ENCODE measurements around the gene CAVIN1.
A peak's percentile ranks its signal among the peaks of the same experiment; 100 is the strongest.
"Not testable (repeated sequence)": the region's sequence is repeated elsewhere in the genome, so short reads cannot be mapped to it uniquely, and the experiment has no call there.

The CAVIN1 gene, protein sequence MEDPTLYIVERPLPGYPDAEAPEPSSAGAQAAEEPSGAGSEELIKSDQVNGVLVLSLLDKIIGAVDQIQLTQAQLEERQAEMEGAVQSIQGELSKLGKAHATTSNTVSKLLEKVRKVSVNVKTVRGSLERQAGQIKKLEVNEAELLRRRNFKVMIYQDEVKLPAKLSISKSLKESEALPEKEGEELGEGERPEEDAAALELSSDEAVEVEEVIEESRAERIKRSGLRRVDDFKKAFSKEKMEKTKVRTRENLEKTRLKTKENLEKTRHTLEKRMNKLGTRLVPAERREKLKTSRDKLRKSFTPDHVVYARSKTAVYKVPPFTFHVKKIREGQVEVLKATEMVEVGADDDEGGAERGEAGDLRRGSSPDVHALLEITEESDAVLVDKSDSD

DNA sequence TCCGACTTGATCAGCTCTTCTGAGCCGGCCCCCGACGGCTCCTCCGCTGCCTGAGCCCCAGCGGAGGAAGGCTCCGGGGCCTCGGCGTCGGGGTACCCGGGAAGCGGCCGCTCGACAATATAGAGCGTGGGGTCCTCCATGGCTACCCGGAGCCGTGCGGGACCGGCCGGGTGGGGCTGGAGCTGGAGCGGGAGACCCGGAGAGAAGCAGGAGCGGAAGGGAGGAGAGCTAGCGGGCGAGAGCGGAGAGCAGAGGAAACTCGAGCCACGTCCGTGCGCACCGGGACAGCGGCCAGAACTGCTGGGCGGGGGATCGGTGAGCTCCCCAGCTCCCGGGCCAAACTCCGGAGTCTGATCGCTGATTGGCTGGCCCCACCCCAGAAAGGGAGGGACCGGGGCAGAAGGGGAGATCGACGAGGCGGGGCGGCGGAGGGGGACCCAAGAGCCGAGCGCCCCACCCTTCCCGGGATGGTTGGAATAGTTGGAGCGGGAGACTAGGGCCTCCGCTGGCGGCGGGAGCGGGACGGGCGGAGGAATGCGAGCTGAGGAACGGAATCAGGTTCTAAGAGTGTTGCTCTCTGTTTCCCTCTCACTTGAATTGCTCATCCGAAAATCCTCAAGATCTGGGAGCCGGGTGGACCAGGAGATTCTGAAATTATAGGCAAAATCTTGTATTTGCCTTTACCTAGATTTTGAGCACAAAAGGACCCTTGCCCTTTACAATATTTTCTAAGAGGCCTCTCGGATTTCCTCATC is at the start of gene CAVIN1:
CAVIN1 (minus strand) TSS at position 299 of the 755 bp plus-strand sequence; CDS start at position 140, 159 bp downstream.
- peak; percentile 81 for DNase-seq

DNA sequence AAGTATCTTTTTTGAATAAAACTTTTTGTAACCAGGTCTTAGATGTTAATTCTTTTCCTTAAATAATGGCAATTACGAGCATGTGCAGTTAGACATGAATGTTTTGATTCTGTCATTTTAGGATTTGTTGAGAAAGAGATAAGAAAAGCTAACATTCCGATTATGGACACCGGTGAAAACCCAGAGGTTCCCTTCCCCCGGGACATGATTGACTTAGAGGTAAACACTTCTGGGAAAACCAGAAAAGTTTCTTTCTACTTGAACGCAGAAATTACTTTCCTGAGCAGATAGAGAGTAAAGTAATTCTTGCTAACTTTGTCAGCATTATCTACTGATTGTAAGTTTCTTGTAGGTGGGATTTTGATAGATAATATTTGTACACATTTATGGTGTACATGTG is 44.8 kb upstream of the CAVIN1 start:
- no peak for DNase-seq

DNA sequence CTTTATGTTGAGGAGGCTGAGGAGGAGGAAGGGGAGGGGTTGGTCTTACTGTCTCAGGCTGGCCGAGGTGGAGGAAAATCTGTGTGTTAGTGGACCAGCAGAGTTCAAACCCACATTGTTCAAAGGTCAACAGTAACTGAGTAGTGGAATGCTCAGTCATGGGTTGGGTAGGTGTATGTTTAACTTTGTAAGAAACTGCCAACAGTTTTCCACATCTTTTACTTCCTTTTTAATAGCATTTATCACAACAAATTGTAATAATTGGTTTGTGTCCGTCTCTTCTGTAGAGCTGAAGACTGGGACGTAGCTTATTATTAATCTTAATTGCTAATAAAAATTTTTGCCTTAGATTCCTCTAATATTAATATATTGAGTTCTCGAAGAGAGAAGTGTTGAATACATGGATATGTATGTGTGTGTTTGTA is 40.9 kb upstream of the CAVIN1 start:
- DNase-seq = no peak

DNA sequence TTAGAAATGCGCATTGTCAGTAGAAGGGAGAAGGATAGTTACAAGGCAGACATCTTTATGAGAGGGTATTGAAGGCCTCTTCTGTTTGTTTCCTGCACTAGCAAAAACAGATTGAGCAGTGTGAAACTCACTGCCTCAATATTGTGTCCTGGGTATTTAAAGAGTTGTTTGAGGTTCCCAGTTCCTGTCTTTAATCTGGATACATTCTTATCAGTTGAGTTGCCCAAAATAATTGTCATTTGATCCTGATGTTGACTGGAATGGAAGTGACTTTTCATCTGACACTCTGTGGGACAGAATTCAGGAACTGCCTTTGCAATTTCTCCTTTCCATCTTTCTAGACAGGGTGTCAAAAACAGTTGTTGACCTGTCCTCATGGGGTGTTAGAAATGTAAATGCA is 37.3 kb upstream of the CAVIN1 start:
- no peak for DNase-seq

DNA sequence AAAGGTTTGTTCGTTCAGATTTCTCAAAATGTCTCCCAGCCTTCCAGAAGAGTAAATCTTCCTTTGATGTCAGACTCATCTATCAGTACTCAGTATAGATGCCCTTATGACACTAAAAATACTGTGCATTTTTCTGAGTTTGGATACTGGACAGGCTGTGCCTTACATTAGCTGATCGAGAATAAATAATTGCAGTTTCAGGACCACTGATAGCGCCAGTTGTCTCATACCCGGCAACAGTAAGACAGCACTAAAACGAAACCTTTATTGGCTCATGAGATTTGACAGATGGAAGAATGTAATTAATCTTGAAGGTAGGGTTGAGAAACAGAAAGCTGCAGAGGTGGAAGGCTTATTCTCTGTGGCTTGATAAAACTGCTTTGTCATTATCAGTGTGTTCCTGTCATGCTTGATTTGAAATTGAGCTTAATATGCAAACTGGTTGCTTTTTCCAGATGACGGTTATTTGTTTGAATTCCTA is 36.8 kb upstream of the CAVIN1 start:
- peak; percentile 73 for DNase-seq

DNA sequence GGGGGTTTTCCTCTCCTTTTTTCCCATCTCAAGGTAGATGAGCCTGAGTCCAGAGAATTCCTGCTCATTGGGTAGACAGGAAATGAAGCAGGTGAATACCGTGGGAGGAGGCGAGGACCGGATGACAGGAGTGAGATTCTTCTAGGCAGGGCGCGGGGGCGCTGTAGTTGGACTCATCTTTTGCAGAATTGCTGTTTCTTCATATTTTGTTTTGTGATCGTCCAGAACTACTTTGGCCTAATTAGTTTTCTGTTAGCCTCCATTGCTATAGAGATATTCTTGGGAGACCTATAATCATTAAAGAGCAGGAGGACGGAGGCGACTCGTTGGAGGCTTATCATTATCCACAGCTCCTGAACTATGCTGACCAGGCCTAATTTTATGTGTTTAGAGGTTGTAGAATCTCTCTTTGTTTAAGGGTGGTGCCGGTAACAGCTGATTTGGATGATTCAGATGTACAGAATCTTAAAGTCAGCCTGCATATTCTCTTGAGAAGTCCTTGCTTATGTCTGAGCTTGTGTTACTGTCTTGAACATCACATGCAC is 36.3 kb upstream of the CAVIN1 start:
- DNase-seq = peak; percentile 75

DNA sequence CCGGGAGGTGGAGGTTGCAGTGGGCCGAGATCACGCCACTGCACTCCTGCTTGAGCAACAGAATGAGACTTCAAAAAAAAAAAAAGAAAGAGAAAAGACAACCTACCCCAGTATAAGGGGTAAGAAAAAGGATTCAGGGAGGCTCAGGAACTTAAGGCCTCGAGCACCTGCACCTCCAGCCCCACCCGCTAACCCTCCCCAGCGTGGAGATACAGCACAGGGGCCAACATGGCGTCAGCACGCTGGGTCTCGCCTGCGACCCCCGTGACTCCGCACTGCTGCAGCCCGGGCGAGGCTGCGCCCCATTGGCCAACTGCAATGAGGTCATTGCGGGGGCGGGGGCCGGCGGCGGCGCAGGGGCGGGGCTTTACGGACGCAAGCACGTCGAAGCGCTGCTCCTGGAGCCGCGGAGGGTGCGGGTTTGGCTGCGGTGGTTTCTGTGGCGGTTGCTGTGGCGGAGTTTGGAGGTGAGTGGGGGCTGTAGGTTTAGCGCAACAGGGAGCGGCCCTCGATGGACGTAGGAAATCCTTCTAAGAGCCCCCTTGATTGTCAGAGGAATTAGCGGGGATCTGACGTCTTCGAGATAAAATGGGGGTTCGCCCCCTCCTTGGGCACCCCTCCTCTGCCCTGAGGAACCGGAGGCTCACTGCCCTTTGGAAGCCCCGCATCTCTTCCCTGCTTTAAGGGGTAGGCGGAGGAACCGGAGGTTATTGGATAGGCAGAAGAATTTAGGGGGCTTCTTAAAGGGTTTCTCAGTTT is 35.6 kb upstream of the CAVIN1 start, which contains the start of gene ATP6V0A1:
ATP6V0A1 (plus strand) TSS at position 382 of the 759 bp plus-strand sequence. CDS start 2,017 bp downstream, outside the sequence.
- DNase-seq = peak; percentile 89

DNA sequence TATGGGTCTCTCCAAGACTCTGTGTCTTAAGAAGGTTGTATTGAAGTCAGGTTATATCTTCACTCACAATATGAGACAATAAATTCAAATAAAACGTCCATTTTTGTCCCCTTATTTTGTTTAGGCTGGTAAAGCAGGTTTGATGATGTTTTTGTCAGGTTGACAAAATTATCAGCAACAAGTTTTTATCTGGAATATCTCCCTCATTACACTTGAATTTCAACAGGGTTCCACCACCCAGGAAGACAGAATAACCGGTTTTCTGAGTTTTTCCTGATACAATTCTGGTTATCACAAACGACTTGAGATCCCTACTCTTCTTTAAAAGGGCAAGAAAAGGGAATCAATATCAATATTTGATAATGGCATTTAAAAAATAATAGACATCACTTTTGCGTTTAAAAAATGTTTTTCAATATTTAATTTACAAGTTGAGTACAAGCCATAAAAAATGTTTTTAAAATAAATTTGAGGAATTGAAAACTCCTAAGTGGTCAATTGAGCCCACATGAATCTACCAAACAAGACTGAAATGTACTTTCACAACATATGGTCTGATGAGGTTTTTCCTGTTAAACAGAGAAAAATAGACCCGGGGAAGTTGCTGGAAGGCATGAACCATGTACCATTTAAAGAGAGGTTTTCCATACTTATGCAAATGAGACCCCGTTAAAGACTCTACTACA is 34.2 kb upstream of the CAVIN1 start:
- no peak for DNase-seq

DNA sequence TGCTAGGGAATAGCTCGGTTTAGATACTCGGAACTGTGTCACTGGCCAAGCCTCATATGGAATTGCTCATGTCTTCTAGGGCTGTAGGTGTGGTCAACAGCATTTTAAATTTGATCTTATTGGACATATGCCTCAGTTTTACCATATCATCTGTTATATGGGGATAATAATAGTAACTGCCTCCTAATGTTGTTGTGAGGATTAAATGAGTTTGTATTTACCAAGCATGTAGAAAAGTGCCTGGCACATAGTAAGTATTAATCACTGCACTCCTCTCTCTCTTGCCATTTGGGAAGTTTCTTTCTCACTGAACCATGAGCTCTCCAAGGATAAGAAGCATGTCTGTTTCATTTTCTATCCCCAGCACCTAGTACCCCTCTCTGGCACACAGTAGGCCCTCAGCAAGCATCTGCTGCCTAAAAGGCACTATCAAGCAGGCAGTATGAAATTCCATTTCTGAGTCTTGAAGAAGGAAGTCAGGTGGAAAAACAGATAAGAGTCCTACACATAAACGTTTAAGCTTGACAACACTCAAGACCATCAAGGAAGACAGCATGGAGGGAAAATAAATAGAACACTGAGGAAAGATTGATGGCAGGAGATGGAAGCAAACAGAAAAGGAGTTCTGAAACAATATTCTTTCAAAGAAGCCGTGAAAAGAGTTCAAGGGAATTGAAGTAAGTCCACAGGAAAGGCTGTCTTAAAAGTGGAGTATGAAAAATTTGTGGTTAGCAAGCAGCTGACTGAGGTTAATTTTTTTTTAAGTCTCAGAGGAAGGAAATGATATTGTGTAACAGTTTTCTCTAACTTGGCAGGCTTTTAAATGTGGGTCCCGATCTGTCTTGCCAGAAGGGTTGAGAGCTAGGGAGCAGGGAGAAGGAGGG is 33.4 kb upstream of the CAVIN1 start:
- DNase-seq = peak; percentile 23

DNA sequence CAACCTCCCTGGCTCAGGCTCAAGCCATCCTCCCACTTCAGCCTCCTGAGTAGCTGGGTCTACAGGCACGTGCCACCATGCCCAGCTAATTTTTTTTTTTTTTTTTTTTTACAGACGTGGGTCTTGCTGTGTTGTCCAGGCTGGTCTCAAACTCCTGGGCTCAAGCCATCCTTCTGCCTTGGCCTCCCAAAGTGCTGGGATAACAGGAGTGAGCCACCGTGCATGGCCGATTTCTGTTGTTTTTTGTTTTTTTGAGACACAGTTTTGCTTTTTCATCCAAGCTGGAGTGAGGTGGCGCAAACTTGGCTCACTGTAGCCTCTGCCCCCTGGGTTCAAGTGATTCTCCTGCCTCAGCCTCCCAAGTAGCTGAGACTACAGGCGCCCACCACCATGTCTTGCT is 31.9 kb upstream of the CAVIN1 start:
- not testable (repeated sequence) for DNase-seq

DNA sequence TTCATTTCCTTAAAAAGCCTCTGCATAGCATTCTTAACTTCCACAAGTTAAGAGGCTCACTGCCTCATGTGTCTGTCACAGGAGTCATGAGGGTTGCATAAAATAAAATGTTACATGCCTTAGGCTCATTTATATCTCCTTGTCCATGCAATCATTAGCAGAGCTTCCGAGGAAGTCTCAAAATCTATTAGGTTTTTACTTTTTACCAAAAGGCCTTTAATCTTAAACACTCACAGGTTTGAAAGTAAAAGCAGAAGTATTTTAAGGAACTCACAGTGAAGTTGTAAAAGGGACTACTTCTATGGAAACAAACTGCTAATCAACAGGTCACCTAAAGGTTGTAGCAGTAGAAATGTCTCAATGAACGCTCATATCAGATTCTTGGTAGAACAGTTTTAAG is 30.4 kb upstream of the CAVIN1 start:
- DNase-seq = no peak

DNA sequence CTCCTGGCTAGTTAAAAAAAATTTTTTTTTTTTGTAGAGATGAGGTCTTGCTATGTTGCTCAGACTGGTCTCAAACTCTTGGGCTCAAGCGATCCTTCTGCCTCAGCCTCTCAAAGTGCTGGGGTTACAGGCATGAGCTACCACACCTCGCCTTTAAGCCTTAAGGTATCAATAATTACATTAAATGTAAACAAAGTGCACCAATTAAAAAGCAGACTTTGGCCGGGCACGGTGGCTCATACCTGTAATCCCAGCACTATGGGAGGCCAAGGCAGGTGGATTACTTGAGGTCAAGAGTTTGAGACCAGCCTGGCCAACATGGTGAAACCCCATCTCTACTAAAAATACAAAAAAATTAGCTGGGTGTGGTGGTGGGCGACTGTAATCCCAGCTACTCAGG is 28.2 kb upstream of the CAVIN1 start:
- not testable (repeated sequence) for DNase-seq

DNA sequence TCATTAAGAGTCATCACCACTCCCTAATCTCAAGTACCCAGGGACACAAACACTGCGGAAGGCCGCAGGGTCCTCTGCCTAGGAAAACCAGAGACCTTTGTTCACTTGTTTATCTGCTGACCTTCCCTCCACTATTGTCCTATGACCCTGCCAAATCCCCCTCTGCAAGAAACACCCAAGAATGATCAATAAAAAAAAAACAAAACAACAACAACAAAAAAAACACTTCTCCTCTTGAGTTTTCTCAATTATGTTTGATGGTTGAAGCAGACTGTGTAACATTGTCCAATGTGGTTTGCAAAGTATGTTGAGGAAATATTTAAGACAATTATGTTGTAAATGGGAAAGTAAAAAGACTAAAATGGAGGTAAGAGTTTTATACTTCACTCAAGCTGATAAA is 26.8 kb upstream of the CAVIN1 start:
- not testable (repeated sequence) for DNase-seq

DNA sequence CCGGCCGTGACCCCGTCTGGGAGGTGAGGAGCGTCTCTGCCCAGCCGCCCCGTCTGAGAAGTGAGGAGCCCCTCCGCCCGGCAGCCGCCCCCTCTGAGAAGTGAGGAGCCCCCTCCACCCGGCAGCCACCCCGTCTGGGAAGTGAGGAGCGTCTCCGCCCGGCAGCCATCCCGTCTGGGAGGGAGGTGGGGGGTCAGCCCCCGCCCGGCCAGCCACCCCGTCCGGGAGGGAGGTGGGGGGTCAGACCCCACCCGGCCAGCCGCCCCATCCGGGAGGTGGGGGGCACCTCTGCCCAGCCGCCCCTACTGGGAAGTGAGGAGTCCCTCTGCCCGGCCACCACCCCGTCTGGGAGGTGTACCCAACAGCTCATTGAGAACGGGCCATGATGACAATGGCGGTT is 26.1 kb upstream of the CAVIN1 start:
- DNase-seq = not testable (repeated sequence)

DNA sequence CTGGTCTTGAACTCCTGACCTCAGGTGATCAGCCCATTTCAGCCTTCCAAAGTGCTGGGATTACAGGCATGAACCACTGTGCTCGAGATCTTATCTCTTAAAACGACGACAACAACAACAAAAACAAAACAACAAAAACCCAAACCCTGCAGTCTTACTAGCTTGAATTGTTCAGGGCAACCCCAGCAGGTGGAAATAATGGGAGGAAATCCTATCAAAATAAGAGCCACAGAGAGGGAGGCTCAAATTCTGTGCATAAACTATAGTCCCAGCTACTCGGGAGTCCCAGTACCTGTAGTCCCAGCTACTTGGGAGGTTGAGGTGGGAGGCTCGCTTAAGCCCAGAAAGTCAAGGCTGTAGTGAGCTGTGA is 19.1 kb upstream of the CAVIN1 start:
- no peak for DNase-seq

DNA sequence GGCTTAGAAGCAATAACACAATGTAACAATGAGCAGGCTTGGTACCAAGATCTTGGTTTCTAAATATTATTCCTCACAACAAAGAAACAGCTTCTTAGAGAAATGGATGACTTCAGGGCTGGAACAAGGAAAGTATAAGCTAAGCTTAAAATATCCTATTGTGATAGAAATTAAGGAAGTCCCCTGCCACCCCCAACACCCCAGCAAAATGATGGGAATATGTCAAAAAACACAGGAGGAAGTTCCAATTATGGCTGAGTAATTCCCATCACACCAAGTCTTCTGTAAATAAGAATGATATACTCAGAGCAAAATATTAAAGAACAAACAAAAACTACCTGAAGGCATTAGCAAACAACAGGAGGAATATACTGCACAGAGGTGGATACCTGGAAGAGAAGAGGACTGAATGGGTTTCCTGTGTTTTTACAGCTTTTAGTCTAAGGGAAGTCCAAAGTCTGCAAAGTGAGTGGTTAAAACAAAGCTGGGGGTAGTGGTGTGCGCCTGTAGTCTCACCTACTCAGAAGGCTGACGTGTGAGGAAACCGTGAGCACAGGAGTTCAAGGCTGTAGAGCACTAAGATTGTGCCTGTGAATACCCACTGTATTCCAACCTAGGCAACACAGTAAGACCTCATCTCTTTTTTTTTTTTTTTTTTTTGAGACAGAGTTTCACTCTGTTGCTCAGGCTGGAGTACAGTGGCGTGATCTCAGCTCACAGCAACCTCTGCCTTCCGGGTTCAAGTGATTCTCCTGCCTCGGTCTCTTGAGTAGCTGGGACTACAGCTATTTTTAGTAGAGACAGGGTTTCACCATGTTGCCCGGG is 18.5 kb upstream of the CAVIN1 start:
- DNase-seq = no peak

DNA sequence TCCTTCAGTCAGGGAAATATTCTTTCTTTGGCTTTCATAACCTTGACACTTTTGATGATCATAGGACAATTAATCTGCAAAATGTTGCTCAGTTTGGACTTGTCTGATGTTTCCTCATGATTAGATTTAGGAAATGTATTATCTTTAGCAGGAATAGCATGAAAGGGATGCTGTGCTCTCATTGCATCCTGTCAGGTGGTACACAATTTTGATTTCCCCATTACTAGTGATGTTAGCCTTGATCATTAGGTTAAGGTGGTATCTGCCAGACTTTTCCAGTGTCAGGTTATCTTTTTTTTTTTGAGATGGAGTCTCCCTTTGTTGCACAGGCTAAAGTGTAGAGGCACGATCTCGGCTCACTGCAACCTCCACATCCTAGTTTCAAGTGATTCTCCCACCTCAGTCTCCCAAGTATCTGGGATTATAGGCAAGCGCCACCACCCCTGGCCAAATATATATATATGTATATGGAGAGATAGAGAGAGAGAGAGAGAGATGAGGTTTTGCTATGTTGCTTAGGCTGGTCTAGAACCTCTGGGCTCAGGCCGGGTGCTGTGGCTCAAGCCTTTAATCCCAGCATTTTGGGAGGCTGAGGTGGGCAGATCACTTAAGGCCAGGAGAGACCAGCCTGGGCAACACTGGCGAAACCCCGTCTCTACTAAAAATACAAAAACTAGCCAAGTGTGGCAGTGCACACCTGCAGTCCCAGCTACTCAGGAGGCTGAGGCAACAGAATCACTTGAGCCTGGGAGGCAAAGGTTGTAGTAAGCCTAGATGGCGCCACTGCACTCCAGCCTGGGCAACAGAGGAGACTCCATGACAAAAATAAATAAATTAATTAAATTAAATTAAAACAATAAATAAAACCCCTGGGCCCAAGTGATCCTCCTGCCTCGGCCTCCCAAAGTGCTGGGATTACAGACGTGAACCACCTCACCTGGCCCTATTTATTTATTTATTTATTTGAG is 15.8 kb upstream of the CAVIN1 start:
- DNase-seq = peak; percentile 18

DNA sequence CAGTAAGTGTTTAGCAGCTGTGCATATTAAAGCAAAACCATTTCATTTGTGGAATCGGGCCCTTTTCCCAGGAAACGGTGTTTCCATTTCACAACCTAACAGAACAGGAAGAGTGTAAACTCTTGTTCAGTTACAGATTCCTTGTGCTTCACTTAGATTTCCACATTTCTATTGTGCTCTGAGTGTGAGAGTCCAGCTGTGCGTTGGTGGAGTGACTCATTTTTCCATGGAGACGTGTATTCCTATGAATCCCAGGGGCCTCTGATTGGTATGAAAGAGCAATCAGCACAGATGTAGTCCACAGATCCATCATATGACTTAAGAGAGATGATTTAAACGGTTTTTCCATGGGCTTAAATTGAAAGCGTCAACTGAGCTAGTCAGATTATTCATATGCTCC is 13.3 kb upstream of the CAVIN1 start:
- DNase-seq = peak; percentile 48

DNA sequence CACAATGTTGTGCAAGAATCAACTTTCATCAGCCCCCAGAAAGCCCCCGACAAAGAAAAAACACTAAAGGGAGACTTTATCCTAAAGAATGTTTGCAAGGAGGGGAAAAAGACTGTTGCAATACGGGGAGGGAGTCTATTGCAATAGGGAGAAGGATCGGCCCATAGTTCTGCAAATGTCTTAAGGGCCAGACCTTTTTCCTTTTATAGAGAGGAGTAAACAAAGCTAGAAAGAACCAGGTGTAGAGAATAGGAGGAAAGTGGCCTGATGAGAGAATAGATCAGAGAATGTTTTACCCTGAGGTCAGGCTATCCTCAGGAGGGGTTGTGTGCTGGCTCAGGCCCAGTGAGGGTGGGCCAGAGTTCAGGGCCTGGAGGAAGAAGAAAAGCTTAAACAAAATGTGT is 8.7 kb upstream of the CAVIN1 start:
- no peak for DNase-seq
